ENCODE results near the gene SYT5. TPM values are rescaled to one million over a fixed set of nuclear protein-coding genes. Genes with fewer than 3 reads are reported as not detected.
A peak's percentile ranks its signal among the peaks of the same experiment; 100 is the strongest.

The SYT5 gene
- total and polyA plus RNA-seq, 2 of the 8 experiments (the other 6 are each of a cell fraction or from before 2014, with no cell fraction given) = 0.35 to 0.67 TPM

GRCh38 chr19:55146078-55146704 is 33.9 kb downstream of the SYT5 start (continued):
- no peak for TF ChIP-seq NANOG (IDR thresholded peaks at IDR 0.05; ENCODE audit: insufficient read depth, low read depth, low read length, poor library complexity, severe bottlenecking)
- TF ChIP-seq CHD7 (IDR thresholded peaks at IDR 0.05; ENCODE audit: insufficient replicate concordance, low read length) = no peak
- TF ChIP-seq EZH2 (IDR thresholded peaks at IDR 0.05; ENCODE audit: low read depth, low read length, severe bottlenecking) = no peak
- TF ChIP-seq SP4 (IDR thresholded peaks at IDR 0.05; ENCODE audit: low read length) = no peak
- TF ChIP-seq SP1 (IDR thresholded peaks at IDR 0.05; ENCODE audit: low read depth, low read length) = peak; percentile 77
- no peak for TF ChIP-seq SIX5 (IDR thresholded peaks at IDR 0.05; ENCODE audit: low read depth, low read length)
- peak; percentile 63 to 80 (median 73) for TF ChIP-seq CTCF (IDR thresholded peaks at IDR 0.05; ENCODE audit: control extremely low read depth in 1 of 3, insufficient read depth in 1 of 3, low read depth in 1 of 3, low read length in 3 of 3)
- TF ChIP-seq TCF12 (IDR thresholded peaks at IDR 0.05; ENCODE audit: low read depth, low read length) = no peak

Data from H1 (cell line).